GM12801 (cell line): ENCODE results near the gene DNASE1L2.

Experiments
- TF ChIP-seq, protein P1 (sequence below): IDR thresholded peaks from one replicate; pipeline ENCODE4 v1.5.1; 2011; ENCODE audit warnings: control low read depth; ENCODE audit not compliant: insufficient read length; ENCODE audit errors: extremely low read depth

DNASE1L2 gene

DNA sequence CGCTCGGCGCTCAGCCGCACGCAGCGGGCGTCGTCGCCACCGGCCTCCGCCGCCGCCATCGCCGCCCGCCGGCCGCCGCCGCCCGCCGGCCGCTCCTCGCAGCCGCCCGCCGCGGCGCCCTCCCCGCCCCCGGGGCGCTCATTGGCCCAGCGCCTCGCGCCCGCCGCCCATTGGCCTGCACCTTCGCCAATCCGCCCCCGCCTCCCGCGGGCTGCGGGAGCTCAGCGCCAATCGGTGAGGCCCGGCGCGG lies 21.6 kb upstream of the DNASE1L2 start, which contains the start of gene PGP:
Gene PGP, minus strand, starts transcription at position 122 of the 250 bp plus-strand sequence. Its CDS starts 63 bp downstream, at position 59.
- TF ChIP-seq, protein P1, sequence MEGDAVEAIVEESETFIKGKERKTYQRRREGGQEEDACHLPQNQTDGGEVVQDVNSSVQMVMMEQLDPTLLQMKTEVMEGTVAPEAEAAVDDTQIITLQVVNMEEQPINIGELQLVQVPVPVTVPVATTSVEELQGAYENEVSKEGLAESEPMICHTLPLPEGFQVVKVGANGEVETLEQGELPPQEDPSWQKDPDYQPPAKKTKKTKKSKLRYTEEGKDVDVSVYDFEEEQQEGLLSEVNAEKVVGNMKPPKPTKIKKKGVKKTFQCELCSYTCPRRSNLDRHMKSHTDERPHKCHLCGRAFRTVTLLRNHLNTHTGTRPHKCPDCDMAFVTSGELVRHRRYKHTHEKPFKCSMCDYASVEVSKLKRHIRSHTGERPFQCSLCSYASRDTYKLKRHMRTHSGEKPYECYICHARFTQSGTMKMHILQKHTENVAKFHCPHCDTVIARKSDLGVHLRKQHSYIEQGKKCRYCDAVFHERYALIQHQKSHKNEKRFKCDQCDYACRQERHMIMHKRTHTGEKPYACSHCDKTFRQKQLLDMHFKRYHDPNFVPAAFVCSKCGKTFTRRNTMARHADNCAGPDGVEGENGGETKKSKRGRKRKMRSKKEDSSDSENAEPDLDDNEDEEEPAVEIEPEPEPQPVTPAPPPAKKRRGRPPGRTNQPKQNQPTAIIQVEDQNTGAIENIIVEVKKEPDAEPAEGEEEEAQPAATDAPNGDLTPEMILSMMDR: no peak

DNA sequence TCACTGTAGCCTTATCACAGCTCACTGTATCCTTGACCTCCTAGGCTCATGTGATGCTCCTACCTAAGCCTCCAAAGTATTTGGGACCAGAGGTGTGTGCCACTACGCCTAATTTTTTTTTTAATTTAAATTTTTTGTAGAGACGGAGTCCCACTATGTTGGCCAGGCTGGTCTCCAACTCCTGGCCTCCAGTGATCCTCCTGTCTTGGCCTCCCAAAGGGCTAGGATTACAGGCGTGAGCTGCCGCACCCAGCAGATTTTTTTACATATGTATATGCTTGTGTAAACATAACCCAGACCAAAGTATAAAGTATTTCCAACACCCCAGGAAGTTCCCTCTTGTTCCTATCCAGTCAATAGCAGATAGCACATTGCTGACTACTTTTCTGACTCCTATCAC lies 19.9 kb upstream of the DNASE1L2 start:
- TF ChIP-seq, protein P1: no peak

DNA sequence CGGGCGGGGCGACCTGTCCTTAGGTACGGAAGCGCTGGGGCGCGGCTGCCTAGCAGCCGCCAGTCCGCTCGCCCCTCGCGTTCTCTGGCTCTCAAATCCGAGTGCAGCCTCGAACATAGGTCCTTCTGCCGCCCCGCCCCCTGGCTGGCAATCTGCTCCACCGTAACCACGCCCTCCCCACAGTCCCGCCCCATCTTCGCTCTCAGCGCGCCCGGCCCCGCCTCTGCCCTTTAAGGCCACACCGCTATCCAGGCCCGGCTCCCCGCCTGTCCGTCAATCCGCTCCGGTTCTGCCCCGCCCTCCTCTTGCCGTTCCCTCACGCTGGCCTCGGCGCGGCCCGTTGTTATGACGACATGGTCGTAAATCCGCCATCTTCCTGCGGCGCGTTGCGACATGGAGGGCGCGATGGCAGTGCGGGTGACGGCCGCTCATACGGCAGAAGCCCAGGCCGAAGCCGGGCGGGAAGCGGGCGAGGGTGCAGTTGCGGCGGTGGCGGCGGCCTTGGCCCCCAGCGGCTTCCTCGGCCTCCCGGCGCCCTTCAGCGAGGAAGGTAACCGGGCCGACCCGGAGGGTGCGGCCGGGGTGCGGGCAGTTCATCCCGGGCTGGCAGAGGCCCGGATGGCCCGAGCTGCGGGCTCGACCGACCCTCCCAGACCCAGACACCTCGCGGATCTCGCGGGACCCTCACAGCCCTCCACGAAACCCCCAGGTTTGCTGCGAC lies 12.9 kb upstream of the DNASE1L2 start, which contains the start of gene E4F1:
Gene E4F1, plus strand, starts transcription at position 371 of the 721 bp plus-strand sequence. Its CDS starts 23 bp downstream, at position 394.
- TF ChIP-seq, protein P1: no peak

DNA sequence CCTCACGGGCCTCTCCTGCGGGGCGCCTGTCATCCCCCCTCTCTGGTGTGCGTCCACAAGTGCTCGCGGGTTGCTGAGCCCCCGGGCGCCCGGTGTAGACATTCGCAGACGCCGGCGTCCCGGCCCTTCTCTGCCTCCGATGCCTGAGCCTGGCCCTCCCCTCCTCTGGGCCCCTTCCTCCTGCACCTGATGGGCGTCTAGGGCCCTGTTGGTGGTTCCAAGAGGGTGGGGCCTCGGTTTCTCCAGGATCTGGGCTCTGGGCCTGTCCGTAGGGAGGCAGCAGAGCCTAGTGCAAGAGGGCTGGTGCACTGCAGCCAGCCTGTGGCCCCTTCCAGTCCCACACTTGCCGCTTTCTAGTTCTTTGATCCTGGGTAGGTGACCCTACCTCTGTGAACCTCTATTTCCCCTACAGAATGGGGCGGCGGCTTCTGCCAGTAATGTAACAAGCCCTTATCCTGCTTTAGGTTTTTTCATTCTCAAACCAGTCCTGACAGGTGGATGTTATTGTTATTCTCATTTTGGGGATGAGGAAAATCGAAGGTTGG lies 12.2 kb upstream of the DNASE1L2 start:
- TF ChIP-seq, protein P1: no peak

DNA sequence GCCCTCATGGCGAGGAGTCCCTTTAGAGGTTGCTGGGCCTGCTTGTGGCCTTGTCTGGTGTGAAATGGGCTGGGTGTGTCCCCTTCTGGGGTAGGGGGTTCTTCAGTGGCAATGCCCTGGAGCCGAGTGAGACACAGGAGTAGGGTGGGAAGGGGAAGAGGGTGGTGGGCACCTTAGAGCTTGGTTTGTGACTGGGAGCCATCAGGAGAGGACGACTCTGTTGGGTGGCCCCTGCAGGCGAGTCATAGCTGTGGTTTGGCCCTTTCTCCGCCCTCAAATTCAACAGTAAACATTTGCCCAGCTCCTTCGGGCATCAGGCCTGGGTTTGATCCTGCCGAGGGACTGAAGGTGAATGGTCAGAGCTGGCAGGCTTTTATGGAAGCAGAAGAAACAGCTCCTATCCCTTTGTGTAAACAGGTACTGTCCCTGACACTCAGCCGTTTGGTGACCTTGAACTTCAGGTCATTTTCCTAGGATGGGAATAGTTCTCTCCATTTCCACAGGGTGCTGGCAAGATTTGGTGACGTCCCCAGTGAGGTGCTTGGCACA lies 9.9 kb upstream of the DNASE1L2 start:
- TF ChIP-seq, protein P1: no peak

DNA sequence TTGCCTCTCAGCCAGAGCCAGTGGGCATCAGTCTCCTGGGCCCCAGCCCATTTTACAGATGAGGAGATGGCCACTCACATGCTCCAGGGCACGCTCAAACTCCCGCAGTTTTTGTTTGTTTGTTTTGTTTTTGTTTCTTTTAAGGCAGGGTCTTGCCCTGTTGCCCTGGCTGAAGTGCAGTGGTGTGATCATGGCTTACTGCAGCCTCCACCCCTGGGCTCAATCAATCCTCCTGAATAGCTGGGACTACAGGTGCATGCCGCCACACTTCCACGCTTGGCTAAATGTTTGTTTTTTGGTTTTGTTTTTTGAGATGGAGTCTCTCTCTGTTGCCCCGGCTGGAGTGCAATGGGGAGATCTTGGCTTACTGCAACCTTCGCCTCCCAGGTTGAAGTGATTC lies 9.3 kb upstream of the DNASE1L2 start:
- TF ChIP-seq, protein P1: no peak

DNA sequence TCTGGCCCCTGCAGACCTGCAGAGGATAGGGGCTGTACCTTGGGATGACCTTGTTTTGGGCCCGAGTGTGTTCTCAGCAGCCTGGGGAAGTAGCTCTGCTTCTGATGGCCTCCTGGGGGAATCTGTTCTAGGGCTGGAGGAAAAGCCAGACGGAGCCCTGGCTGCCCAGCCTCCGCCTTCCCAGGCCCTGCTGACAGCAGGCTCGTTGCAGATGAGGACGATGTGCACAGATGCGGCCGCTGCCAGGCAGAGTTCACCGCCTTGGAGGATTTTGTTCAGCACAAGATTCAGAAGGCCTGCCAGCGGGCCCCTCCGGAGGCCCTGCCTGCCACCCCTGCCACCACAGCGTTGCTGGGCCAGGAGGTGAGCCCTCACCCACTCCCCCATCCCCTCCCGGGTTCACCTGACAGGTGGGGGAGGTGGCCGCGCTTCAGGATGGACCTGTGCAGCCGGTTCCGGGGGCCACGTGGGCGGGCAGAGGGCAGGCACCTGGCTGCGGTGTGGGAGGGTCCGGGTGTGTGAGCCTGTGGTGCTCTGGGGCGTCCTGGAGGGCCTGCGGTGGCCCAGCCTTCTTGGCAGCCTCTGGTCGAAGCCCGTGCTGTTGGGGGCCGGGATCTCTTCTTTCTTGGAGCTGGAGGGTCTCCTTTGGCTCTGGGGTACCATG lies 8.0 kb upstream of the DNASE1L2 start:
- TF ChIP-seq, protein P1: no peak
